Peyer's patch (tissue), 4 donors: ENCODE results near the gene SLC43A3. TPM values are rescaled to one million over a fixed set of nuclear protein-coding genes. Genes with fewer than 3 reads are reported as not detected.

Experiments used
- DNase-seq, 3 donors: peaks; one replicate each; pipeline ENCODE4 v3.0.0-alpha.2; 2017 to 2019
- H3K27ac ChIP-seq, 4 donors: fragments of 200-600 bp; sonication (generic); one replicate each; pipeline ENCODE4 v1.5.1; 2016 to 2019
- H3K27me3 ChIP-seq, 2 donors: fragments of 200-600 bp; sonication (generic); one replicate each; pipeline ENCODE4 v1.5.1; 2019
- H3K36me3 ChIP-seq, 3 donors: fragments of 200-600 bp; sonication (generic); one replicate each; pipeline ENCODE4 v1.5.1; 2016 to 2019
- H3K4me1 ChIP-seq, 4 donors: fragments of 200-600 bp; sonication (generic); one replicate each; pipeline ENCODE4 v1.5.1; 2016 to 2019
- H3K4me3 ChIP-seq, 4 donors: fragments of 200-600 bp; sonication (generic); 1 replicate in 3 of 4; 2 replicates in 1 of 4; pipeline ENCODE4 v1.5.1; 2016 to 2019; ENCODE audit warnings: mild to moderate bottlenecking in 1 of 4
- H3K9me3 ChIP-seq, 4 donors: fragments of 200-600 bp; sonication (generic); one replicate each; pipeline ENCODE4 v1.5.1; 2016 to 2019; ENCODE audit warnings: mild to moderate bottlenecking in 1 of 4
- POLR2A ChIP-seq, 2 donors: fragments of 450-650 bp; IDR thresholded peaks; one replicate each; pipeline ENCODE4 v1.5.1; 2017; ENCODE audit warnings: antibody characterized with exemption in 2 of 2, mild to moderate bottlenecking in 2 of 2, moderate library complexity in 2 of 2
- total RNA-seq, 4 donors: library from RNA; depleted of rRNA; stranded (reverse); fragments of >200 nt; gene quantifications; one replicate each; pipeline ENCODE4 v1.1.0, GENCODE V29; 2016
- TF ChIP-seq, protein P1 (sequence below), 6 experiments: fragments of 450-650 bp in 4 of 6; fragments of 200-600 bp in 2 of 6; sonication (generic) in 1 of 6; IDR thresholded peaks; one replicate each; pipeline ENCODE4 v1.5.1; 2017 to 2019; ENCODE audit warnings: antibody characterized with exemption in 6 of 6, mild to moderate bottlenecking in 3 of 6, moderate library complexity in 1 of 6

Gene SLC43A3
- total RNA-seq, 4 donors from 2014 or later, result 5.1 to 38.8 (median 17.6) TPM

DNA sequence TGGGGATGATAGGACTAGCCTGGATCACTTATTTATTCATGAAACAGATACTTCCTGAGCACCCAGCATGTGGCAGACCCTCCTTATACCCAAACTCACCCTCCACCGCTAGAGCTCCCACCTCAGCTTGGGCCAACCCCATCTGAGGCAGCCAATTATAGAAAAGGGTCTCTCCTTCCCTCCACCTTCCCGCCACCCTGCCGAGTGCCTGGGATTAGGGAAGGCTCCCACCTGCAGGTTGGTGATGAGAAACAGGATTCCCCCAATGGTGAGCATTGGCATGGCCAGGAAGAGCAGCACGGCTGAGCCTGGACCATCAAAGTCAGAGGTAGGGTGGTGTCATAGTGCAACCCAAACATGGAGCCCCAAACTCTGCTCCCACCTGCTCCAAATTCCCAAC lies 5.9 kb downstream of the SLC43A3 start:
- Histone ChIP-seq H3K4me1 (peaks cover 0 to 24% (median 19%) of the 10 kb centered on the region in 4 donors), H3K36me3 (peaks cover 0 to 25% (median 0%) of the 10 kb centered on the region in 3 donors), H3K4me3 (no peak overlapping the region), H3K27me3 (no peaks in the 10 kb centered on the region), H3K27ac (no peak overlapping the region), H3K9me3 (no peaks in the 10 kb centered on the region)
- no peak for TF ChIP-seq POLR2A (IDR thresholded peaks at IDR 0.05)
- TF ChIP-seq, protein P1, sequence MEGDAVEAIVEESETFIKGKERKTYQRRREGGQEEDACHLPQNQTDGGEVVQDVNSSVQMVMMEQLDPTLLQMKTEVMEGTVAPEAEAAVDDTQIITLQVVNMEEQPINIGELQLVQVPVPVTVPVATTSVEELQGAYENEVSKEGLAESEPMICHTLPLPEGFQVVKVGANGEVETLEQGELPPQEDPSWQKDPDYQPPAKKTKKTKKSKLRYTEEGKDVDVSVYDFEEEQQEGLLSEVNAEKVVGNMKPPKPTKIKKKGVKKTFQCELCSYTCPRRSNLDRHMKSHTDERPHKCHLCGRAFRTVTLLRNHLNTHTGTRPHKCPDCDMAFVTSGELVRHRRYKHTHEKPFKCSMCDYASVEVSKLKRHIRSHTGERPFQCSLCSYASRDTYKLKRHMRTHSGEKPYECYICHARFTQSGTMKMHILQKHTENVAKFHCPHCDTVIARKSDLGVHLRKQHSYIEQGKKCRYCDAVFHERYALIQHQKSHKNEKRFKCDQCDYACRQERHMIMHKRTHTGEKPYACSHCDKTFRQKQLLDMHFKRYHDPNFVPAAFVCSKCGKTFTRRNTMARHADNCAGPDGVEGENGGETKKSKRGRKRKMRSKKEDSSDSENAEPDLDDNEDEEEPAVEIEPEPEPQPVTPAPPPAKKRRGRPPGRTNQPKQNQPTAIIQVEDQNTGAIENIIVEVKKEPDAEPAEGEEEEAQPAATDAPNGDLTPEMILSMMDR (IDR thresholded peaks at IDR 0.05), result no peak
- no peak for DNase-seq

DNA sequence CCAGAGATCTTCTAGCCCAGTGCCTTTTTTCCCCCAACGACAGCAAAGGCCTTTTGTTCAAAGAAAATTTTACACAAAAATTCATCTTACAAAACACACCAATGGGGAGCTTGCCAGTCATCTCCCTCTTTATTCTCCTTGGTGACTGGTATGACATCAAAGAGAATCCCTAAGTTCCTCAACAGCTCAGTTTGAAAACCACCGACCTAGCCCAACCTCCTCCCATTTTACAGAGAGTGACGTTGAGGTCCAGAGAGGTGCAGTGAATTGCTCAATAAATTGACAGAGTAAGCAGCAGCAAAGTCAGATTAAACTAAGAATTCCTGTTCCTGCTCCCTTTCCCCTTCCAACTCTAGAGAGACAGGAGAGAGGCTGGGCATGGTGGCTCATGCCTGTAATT lies 7.8 kb downstream of the SLC43A3 start:
- Histone ChIP-seq H3K4me1 (peaks cover 0 to 5% (median 2%) of the 10 kb centered on the region in 4 donors), H3K36me3 (peaks cover 0 to 41% (median 0%) of the 10 kb centered on the region in 3 donors), H3K27ac (no peak overlapping the region), H3K9me3 (no peaks in the 10 kb centered on the region), H3K27me3 (no peaks in the 10 kb centered on the region), H3K4me3 (no peak overlapping the region)
- no peak for DNase-seq
- TF ChIP-seq, protein P1 (IDR thresholded peaks at IDR 0.05), result no peak
- no peak for TF ChIP-seq POLR2A (IDR thresholded peaks at IDR 0.05)

DNA sequence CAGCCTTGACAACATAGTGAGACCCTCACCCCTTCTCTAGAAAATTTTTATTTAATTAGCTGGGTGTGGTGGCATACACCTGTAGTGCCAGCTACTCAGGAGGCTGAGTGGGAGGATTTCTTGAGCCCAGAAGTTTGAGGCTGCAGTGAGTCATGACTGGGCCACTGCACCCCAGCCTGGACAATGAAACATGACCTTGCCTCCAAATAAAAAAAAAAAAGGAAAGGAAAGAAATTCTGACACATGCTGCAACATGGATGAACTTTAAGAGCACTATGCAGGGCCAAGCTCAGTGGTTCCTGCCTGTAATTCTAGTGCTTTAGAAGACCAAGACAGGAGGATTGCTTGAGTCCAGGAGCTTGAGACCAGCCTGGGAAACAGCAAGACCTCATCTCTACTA lies 8.8 kb downstream of the SLC43A3 start:
- Histone ChIP-seq H3K27me3 (no peaks in the 10 kb centered on the region), H3K27ac (no peak overlapping the region), H3K9me3 (no peaks in the 10 kb centered on the region), H3K36me3 (peaks cover 0 to 49% (median 0%) of the 10 kb centered on the region in 3 donors), H3K4me3 (no peak overlapping the region), H3K4me1 (no peaks in the 10 kb centered on the region)
- DNase-seq, result no peak
- TF ChIP-seq, protein P1 (IDR thresholded peaks at IDR 0.05), result no peak
- no peak for TF ChIP-seq POLR2A (IDR thresholded peaks at IDR 0.05)

DNA sequence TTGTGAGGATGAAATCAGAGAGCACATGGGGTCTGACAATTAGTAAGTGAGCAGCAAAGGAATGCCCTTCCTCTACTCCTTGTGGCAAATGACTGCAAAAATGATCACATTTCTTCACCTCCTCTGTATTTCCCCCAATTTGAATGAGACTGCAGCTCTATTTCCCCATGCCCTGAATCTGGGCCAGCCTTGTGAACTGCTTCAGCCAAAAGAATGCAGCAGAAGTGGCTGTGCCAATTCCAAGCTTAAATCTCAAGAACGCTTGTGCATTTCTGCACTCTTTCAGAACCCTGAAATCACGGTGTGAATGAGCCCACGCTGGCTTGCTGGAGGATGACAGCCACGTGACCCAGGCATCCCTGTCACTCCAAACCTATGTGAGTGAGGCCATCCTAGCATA lies 9.9 kb downstream of the SLC43A3 start:
- no peak for TF ChIP-seq POLR2A (IDR thresholded peaks at IDR 0.05)
- TF ChIP-seq, protein P1 (IDR thresholded peaks at IDR 0.05), result no peak
- Histone ChIP-seq H3K9me3 (no peaks in the 10 kb centered on the region), H3K27ac (no peak overlapping the region), H3K4me3 (no peak overlapping the region), H3K4me1 (no peaks in the 10 kb centered on the region), H3K27me3 (no peaks in the 10 kb centered on the region), H3K36me3 (peaks cover 0 to 49% (median 0%) of the 10 kb centered on the region in 3 donors)
- no peak for DNase-seq

DNA sequence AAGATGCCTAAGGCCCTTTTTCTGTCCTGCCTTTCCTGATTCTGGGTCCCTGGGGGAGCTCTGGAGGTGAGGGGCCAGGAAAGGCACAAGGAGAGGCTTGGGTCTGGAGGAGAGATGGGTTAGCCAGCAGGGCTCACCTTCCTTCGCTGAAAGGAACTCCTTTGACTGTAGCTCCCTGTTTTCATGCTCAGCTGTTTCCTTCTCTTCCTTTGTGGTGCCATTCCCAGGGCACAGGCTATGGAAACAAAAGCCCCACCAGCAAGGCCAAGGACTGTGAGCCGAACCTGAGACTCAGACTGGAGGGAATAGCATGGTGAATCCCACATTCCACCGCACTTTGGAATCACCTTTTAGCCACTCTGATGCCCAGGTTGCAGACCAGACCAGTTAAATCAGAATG lies 10.5 kb downstream of the SLC43A3 start:
- no peak for DNase-seq
- no peaks in the 10 kb centered on the region for H3K9me3 ChIP-seq
- no peak for TF ChIP-seq POLR2A (IDR thresholded peaks at IDR 0.05)
- TF ChIP-seq, protein P1 (IDR thresholded peaks at IDR 0.05), result no peak
- H3K4me1 ChIP-seq, result no peaks in the 10 kb centered on the region
- H3K36me3 ChIP-seq, result peaks cover 0 to 49% (median 0%) of the 10 kb centered on the region in 3 donors
- H3K27ac ChIP-seq, result no peak overlapping the region
- no peaks in the 10 kb centered on the region for H3K27me3 ChIP-seq
- no peak overlapping the region for H3K4me3 ChIP-seq
